Mesodermal cell (in vitro differentiated cells): ENCODE data around the gene HIBADH. TPM values are rescaled to one million over a fixed set of nuclear protein-coding genes. Genes with fewer than 3 reads are reported as not detected.

Source experiments
- H3K27ac ChIP-seq: 2 replicates; pipeline ENCODE4 v1.7.0; 2013; ENCODE audit warnings: mild to moderate bottlenecking, low read depth, low read length, moderate library complexity; ENCODE audit not compliant: severe bottlenecking
- H3K36me3 ChIP-seq: 2 replicates; pipeline ENCODE4 v1.7.1; 2013; ENCODE audit warnings: mild to moderate bottlenecking, low read length, moderate library complexity; ENCODE audit not compliant: control insufficient read depth, insufficient read depth
- H3K4me1 ChIP-seq: one replicate; pipeline ENCODE4 v1.7.1; 2013; ENCODE audit warnings: mild to moderate bottlenecking, low read length; ENCODE audit not compliant: insufficient read depth, control insufficient read depth, poor library complexity, severe bottlenecking
- H3K4me3 ChIP-seq: 2 replicates; pipeline ENCODE4 v1.7.0; 2013; ENCODE audit warnings: low read length, control low read depth, mild to moderate bottlenecking; ENCODE audit not compliant: insufficient read depth, poor library complexity, severe bottlenecking; ENCODE audit errors: extremely low read depth
- H3K9me3 ChIP-seq: 2 replicates; pipeline ENCODE4 v1.7.1; 2013; ENCODE audit warnings: mild to moderate bottlenecking, low read length, moderate library complexity; ENCODE audit not compliant: control insufficient read depth
- WGBS, 2 experiments: methylation state at CpG; one replicate each; pipeline ENCODE4 v1.1.5; 2013; ENCODE audit warnings: missing lambda C conversion rate in 2 of 2; ENCODE audit not compliant: insufficient coverage in 2 of 2; 5-methylcytosine and 5-hydroxymethylcytosine counted together
- polyA plus RNA-seq, 2 experiments: library from polyadenylated mRNA; stranded (reverse); fragments of 50-300 nt; gene quantifications; one replicate each; pipeline ENCODE4 v1.2.3, GENCODE V29; 2013

HIBADH gene
- 40.0 TPM for polyA plus RNA-seq (2013, experiment 1 of 2)
- 42.2 TPM for polyA plus RNA-seq (2013, experiment 2 of 2)

DNA sequence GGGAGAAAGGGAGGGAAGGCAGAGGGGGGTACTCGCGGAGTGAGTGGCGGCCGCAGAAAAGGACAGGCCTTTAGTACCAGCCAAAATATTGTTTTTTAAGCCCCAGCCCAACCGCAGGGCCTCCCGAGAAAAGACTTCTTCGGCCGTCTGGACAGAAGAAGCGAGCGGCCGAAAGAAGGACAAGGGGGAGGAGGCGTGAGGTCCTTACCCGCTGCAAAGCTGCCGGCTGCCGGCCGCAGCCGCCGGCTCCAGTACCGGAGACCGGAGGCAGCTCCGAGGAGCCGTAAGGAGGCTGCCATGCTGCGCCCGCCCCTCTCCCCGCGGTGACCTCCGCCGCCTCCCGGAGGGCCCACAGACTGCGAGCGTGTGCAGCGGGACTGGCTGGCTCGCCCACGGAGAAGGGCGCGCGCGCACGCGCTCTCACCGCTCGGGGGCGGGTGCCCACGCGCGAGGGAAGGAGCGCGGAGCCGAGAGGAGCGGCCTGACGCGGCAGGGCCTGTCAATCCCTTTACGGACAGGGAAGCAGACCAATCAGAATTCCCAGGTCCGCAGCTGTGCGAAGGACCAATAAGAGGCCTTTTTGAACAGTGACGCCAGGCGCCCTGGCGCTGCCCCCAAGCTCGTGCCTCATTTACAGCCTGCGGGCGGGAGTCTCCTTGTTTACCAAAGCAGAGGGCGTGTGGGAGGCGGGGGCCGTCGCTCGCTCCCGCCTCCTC is at the start of gene HIBADH:
HIBADH (minus strand) TSS at position 394 of the 716 bp plus-strand sequence; CDS start at position 299, 95 bp downstream.
- no peaks in the 10 kb centered on the region for H3K9me3 ChIP-seq
- WGBS, 2 experiments = 0% methylated on average over 40 to 59 of the region's 67 CpGs
- H3K4me3 ChIP-seq = peak within 1 kb of the TSS; percentile 85
- no peaks in the 10 kb centered on the region for H3K4me1 ChIP-seq
- peak within 1 kb of the TSS; percentile 81 for H3K27ac ChIP-seq
- H3K36me3 ChIP-seq = peaks cover 10% of the 10 kb centered on the region

DNA sequence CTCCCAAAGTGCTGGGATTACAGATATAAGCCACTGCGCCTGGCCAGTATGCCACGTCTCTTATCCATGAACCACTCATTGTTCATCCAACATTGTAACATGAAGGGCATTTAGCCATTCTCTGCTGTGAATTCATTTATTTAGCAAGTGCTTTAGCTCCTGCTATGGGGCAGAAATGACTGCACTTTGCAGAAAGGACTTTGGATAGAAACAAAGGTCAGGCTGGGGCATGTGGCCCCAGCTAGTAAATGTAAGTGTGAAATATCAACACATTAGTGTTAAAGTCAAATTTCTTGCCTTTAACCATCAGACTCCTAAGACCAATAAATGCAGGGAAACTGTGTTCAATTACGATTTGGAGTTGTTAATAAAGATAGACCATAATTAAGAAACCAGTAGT is 49.5 kb upstream of the HIBADH start:
- H3K4me3 ChIP-seq = no peak overlapping the region
- no peaks in the 10 kb centered on the region for H3K9me3 ChIP-seq
- no peaks in the 10 kb centered on the region for H3K4me1 ChIP-seq
- no peak overlapping the region for H3K27ac ChIP-seq
- no peaks in the 10 kb centered on the region for H3K36me3 ChIP-seq
- WGBS, 2 experiments = 90 to 100% methylated on average over 2 of the region's 3 CpGs

GRCh38 chr7:27709137-27710075 is 46.7 kb upstream of the HIBADH start:
- 82 to 94% methylated on average over 2 of the region's 2 CpGs for WGBS, 2 experiments
- H3K9me3 ChIP-seq = no peaks in the 10 kb centered on the region
- H3K4me3 ChIP-seq = no peak overlapping the region
- no peaks in the 10 kb centered on the region for H3K4me1 ChIP-seq
- H3K27ac ChIP-seq = no peak overlapping the region
- no peaks in the 10 kb centered on the region for H3K36me3 ChIP-seq

- WGBS, 2 experiments = 100% methylated on average over 3 of the region's 6 CpGs; no CpG with 5 or more reads in 1 of the 2 experiments
- no peaks in the 10 kb centered on the region for H3K4me1 ChIP-seq
- H3K36me3 ChIP-seq = no peaks in the 10 kb centered on the region
- H3K27ac ChIP-seq = no peak overlapping the region
- no peak overlapping the region for H3K4me3 ChIP-seq
- no peaks in the 10 kb centered on the region for H3K9me3 ChIP-seq
Observed at GRCh38 chr7:27708485-27708884, 45.8 kb upstream of the HIBADH start.

DNA sequence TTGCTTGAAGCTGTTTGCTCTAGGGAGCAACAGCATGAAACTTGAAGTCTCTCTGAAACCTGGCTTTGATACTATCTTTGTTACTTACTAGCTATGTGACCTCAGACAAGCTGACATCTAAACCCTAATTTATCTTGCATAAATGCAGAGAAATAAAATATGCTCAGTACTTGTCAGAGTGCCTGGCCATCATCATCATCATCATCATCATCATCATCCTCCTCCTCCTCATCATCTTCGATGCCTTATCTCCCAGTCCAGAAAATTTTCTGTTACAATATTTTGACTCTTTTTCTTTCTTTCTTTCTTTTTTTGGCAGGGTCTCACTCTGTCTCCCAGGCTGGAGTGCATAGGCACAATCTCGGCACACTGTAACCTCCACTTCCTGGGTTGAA is 42.5 kb upstream of the HIBADH start:
- Histone ChIP-seq H3K36me3 (no peaks in the 10 kb centered on the region), H3K27ac (no peak overlapping the region), H3K9me3 (no peaks in the 10 kb centered on the region), H3K4me1 (no peaks in the 10 kb centered on the region), H3K4me3 (no peak overlapping the region)
- 80 to 97% methylated on average over 1 to 2 of the region's 2 CpGs for WGBS, 2 experiments

- H3K9me3 ChIP-seq = no peaks in the 10 kb centered on the region
- WGBS, 2 experiments = 87 to 89% methylated on average over 1 to 2 of the region's 3 CpGs
- no peaks in the 10 kb centered on the region for H3K4me1 ChIP-seq
- no peaks in the 10 kb centered on the region for H3K36me3 ChIP-seq
- no peak overlapping the region for H3K27ac ChIP-seq
- no peak overlapping the region for H3K4me3 ChIP-seq
Observed at GRCh38 chr7:27704422-27705199, 41.9 kb upstream of the HIBADH start.

- Histone ChIP-seq H3K4me1 (no peaks in the 10 kb centered on the region), H3K9me3 (no peaks in the 10 kb centered on the region), H3K36me3 (no peaks in the 10 kb centered on the region), H3K27ac (no peak overlapping the region), H3K4me3 (no peak overlapping the region)
- WGBS, 2 experiments = no CpG with 5 or more reads among the region's 1 CpG
Observed at GRCh38 chr7:27703181-27703580, 40.5 kb upstream of the HIBADH start.

- Histone ChIP-seq H3K9me3 (no peaks in the 10 kb centered on the region), H3K27ac (no peak overlapping the region), H3K4me3 (no peak overlapping the region), H3K4me1 (no peaks in the 10 kb centered on the region), H3K36me3 (no peaks in the 10 kb centered on the region)
- WGBS, 2 experiments = 81 to 93% methylated on average over 3 of the region's 6 CpGs
Observed at GRCh38 chr7:27700501-27700900, 37.8 kb upstream of the HIBADH start.

DNA sequence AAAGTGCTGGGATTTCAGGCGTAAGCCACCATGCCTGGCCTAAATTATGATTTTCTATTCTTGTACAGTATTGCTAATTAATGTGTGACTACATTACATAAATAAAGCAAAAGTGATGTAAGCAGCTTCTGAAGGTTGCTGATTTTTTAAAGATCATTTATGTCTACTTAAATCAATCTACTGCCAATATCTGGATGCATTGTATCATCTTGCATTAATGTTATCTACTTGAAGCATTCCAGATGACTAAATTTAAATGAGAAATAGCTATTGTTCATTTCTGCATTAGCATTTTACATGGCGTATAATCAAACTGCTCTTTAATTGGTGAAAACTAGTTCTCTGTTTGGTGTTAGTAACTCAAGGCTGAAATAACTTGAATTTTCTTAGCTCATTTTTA is 37.1 kb upstream of the HIBADH start:
- no peaks in the 10 kb centered on the region for H3K9me3 ChIP-seq
- H3K36me3 ChIP-seq = no peaks in the 10 kb centered on the region
- no peaks in the 10 kb centered on the region for H3K4me1 ChIP-seq
- WGBS, 2 experiments = 67 to 100% methylated on average over 1 of the region's 2 CpGs
- H3K4me3 ChIP-seq = no peak overlapping the region
- H3K27ac ChIP-seq = no peak overlapping the region

- no peaks in the 10 kb centered on the region for H3K9me3 ChIP-seq
- 63 to 85% methylated on average over 2 of the region's 3 CpGs for WGBS, 2 experiments
- no peaks in the 10 kb centered on the region for H3K36me3 ChIP-seq
- H3K27ac ChIP-seq = no peak overlapping the region
- H3K4me3 ChIP-seq = no peak overlapping the region
- H3K4me1 ChIP-seq = no peaks in the 10 kb centered on the region
Observed at GRCh38 chr7:27697861-27698430, 35.3 kb upstream of the HIBADH start.
